NCI-H82 (cell line): Measurements from ENCODE around the gene COL15A1.

Experiments used
- DNase-seq: peaks from one replicate; lab custom pipeline; 2025; lab: John Stamatoyannopoulos, UW

Gene COL15A1

DNA sequence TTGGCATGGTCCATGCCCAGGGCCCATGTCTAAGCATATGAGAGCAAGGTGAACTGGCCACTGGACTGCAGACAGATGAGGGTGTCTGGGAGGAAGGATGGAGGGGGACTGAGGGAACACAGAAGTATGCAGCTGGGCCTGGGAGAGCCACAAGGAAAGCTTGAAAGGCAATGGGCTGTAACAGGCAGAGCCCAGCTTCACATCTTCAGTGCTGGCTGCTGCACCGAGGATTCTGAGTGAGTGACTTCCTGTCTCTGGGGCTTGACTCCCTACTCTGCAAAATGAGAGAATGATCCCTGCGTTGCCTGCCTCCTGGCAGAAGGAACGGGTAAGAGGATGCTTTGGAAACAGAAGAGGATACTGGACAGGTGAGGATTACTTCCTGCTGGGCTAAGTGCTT is 29.0 kb downstream of the COL15A1 start:
- DNase-seq: no peak

DNA sequence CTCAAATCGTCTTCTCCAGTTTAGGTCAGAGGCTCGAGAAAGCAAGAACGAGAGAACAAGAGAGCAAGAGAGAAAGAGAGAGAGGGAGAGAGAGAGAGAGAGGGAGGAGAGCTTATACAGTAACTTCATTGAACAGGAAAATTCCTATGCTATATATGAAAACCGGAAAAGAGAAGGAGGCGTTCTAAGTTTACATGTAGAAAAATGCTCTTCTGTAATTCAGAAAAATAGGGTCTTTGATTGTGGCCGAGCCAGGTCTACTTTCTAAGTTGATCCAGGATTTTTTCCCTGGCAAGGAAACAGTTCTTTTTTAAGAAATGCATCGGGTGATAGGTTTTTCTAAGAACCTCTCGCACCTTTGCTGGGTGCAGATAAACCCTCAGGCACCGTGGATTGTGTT is 29.5 kb downstream of the COL15A1 start:
- DNase-seq: no peak

- DNase-seq: no peak
Measured at GRCh38 chr9:98973576-98973975, 29.9 kb downstream of the COL15A1 start.

DNA sequence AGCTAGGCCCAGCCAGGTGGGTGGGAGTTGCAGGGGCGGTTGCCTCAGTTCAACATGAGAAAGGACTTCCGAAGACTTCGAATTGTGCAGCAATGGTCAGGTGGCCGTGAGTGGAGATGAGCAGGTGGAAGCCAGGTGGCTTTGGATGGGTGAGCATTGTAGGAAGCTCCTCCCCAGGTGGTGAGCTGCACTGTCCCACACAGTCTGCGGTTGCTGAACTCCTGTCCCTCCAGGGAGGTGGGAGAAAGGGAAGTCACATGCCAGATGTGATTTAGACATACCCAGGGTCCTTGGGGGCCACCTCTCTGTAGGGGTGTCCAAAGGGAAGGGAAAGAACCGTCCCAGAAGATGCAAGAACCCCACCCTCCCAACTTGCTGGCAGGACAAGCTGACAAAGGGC is 30.4 kb downstream of the COL15A1 start:
- DNase-seq: no peak

- no peak for DNase-seq
Measured at GRCh38 chr9:98974554-98974953, 30.8 kb downstream of the COL15A1 start.

DNA sequence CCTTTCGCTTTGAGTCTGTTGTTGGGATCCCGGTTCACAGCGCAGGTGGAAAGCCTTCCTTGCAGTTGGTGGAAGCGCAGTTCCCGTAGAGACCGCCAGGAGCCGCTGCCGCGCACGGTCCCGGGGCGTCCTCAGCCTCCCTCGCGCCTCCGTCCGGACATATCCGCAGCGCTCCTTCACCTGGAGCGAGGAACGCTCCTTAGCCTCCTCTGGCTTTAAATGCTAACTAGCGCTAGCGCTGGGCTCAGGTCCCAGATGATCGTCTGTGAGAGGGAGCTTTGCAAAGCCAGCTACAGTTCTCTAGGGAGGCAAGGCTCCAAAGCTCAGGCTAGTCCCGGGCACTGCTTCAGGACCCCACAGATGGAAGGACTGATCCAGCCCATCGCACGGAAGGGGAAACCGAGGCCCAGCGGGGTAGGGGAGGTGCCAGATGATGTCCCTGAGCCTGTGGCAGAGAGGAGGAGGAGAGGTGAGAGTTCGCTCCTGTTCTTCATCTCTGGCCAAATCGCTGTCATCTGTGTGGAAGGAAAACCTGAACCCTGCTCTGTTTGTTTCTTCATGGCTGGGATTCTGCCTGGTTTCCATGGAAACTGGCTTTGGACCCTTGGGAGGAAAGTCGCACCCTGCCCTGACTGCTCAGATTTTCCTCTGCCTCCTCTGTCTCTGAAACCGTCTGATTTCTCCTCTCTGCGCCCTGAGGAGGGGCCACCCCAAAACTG is 31.4 kb downstream of the COL15A1 start:
- peak; percentile 74 for DNase-seq

DNA sequence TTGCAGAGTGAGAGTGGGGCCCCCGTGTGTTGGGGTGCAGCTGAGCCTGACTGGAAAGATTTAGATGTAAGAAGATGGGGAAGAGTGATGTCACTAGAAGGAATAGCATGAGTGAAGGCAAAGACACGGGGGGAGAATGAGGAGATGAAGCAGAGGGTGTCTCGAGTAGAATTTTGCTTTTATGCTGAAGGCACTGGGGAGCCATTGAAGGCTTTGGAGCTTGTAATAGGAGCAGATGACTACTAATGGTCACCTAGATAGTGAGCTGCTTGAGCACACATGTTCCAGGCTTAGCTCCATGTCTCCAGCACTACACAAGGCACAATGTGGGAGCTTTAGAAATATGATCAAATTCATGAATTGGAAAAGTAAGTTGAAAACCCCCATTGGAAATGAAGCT is 32.1 kb downstream of the COL15A1 start:
- no peak for DNase-seq

GRCh38 chr9:98977246-98977714 is 33.6 kb downstream of the COL15A1 start:
- no peak for DNase-seq

- no peak for DNase-seq
Measured at GRCh38 chr9:98977813-98978212, 34.1 kb downstream of the COL15A1 start.

DNA sequence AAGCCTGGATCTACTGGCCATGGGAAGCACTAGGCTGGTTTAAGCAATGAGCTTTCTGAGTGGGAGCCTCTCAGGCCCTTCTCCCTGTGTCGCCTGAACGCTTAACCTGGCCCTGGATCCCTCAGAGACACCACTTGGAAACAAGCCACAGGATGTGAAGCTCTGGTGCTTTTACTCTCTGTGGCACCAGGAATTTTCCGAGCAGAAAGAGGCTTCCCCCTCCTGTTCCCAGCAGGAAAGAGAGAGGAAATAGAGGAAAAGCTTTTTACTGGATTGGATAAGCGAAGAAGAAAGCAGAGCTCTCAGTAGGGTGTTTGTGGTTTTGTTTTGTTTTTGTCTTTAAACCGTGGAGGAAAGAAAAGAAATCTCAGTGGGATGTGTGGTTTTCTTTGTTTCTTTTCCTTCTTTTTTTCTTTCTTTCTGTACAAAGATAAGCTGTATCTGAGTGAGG is 34.5 kb downstream of the COL15A1 start:
- DNase-seq: no peak

DNA sequence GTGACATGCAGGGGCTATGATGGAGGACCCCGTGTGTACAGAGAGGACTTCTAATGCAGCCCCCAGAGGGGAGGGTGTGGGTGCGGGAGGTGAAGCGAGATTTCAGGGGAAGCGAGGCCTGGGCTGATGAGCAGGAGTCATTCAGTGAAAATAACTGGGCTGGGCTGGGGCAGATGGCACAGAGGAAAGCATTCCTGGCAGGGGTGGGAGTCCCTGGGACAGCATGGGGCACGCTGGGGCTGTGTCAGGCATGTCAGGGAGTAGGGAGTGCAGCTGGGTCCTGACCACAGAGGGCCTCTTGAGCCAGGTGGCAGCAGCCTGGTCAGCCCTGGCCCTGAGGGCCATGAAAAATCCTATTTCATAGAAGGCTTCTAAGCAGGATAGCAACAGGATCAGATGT is 36.6 kb downstream of the COL15A1 start:
- no peak for DNase-seq

GRCh38 chr9:98983295-98984268 is 39.9 kb downstream of the COL15A1 start:
- no peak for DNase-seq

- DNase-seq: no peak
Measured at GRCh38 chr9:98985596-98985995, 41.9 kb downstream of the COL15A1 start.

DNA sequence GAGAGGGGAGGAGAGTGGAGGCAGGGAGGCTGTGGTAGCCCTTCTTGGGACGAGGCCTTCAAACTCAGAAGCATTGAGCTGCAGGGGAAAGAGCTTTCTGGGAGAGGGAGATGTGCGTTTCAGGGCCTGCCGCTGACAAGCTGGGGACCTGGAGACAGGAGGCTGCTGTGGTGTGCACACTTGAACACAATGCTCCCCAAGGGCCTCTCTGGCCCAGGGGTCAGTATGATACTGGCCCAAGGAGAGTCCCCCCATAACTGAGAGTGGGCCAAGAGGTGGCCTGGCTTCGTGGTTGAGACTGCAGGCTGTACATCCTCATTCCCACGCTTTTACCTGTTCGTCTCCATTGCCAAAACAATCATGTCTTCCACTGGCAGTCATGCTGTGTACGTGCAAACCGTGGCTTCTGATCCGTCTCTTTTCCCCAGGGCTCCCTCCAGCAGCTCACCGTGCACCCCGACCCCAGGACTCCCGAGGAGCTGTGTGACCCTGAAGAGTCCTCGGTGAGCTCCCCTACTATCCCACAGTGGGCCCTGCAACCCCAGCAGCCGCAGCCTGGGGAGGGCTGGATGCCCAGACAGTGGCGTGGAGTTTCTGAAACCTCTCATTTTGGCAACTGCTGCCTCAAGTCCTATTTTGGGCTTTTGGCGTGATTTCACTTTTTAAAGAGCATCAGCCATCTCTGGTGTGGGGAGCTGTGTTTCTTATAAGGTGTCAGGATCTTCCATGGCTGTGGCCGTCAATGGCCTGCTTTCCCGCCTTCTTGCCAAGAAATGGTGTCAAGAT is 43.4 kb downstream of the COL15A1 start:
- DNase-seq: no peak

- no peak for DNase-seq
Measured at GRCh38 chr9:98989036-98990000, 45.6 kb downstream of the COL15A1 start.

DNA sequence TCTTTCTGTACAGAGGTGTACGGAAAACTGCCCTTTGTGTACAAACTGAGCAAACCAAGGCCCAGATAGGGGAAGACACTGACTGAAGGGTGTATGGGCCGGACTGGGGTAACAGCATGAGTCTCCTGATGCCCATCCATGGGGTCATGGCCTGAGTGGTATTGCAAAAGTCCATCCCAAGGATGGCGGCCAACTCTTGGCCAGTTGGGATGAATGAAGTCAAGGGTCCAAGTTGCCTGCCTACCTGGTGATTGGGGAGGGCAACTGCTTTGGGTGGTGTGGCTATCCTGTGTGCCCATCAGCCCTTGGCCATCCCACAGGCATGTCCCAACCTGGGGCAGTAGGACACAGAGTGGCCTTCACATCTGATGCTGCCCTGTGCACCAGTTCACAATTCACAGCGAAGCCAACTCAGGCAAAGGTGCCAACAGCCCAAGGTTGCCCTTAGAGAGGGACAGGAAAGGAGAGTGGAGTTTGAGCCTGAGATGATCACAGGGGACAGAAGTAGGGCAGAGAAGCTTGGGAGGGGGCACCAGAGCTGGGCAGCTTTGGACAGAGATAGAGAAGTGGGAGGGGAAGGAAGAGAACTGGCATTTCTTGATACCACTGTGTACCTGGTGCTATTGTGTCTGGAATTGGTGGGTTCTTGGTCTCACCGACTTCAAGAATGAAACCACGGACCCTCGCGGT is 46.6 kb downstream of the COL15A1 start:
- no peak for DNase-seq

DNA sequence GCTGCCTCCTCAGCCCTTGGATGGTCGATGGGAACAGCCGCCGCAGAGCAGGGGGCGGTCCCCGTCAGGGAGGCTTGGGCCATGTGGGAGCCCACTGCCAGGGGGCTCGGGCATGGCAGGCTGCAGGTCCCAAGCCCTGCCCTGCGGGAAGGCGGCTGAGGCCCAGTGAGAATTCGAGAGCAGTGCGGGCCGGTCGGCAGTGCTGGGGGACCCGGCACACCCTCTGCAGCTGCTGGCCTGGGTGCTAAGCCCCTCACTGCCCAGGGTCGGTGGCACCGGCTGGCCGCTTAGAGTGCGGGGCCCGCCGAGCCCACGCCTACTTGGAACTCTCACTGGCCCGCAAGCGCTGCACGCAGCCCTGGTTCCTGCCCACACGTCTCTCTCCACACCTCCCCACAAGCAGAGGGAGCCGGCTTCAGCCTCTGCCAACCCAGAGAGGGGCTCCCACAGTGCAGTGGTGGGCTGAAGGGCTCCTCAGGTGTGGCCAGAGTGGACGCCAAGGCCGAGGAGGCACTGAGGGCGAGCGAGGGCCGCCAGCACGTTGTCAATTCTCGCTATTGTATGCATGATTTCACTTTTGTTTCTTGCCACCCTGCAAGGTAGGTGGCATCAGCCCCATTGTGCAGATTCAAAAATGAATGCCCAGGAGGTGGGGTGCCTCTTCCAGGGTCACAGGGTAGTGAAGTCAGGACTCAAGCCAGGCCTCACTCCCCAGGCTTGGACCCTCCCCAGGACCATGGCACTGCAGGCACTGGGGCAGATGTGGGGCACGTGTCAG is 48.6 kb downstream of the COL15A1 start:
- no peak for DNase-seq

GRCh38 chr9:98992885-98993569 is 49.3 kb downstream of the COL15A1 start:
- no peak for DNase-seq

GRCh38 chr9:98993570-98993945 is 49.9 kb downstream of the COL15A1 start:
- DNase-seq: no peak
